Activated naive CD8-positive, alpha-beta T cell (primary cell): Measurements from ENCODE around the gene DAPK1.
"Not testable (repeated sequence)": the region's sequence is repeated elsewhere in the genome, so short reads cannot be mapped to it uniquely, and the experiment has no call there.

ENCODE experiments used
- H3K27ac Mint-ChIP-seq: one replicate; pipeline ENCODE4 v1.8.0; 2021; ENCODE audit warnings: mixed read lengths
- H3K27me3 Mint-ChIP-seq: one replicate; pipeline ENCODE4 v1.8.0; 2021; ENCODE audit warnings: mixed read lengths
- H3K36me3 Mint-ChIP-seq: one replicate; pipeline ENCODE4 v1.8.0; 2021; ENCODE audit warnings: mixed read lengths
- H3K4me1 Mint-ChIP-seq: one replicate; pipeline ENCODE4 v1.8.0; 2021; ENCODE audit warnings: low read depth, mixed read lengths
- H3K4me3 Mint-ChIP-seq: one replicate; pipeline ENCODE4 v1.8.0; 2021; ENCODE audit warnings: mild to moderate bottlenecking, mixed read lengths
- H3K9me3 Mint-ChIP-seq: one replicate; pipeline ENCODE4 v1.8.0; 2021; ENCODE audit warnings: low read depth, mixed read lengths

Gene DAPK1

DNA sequence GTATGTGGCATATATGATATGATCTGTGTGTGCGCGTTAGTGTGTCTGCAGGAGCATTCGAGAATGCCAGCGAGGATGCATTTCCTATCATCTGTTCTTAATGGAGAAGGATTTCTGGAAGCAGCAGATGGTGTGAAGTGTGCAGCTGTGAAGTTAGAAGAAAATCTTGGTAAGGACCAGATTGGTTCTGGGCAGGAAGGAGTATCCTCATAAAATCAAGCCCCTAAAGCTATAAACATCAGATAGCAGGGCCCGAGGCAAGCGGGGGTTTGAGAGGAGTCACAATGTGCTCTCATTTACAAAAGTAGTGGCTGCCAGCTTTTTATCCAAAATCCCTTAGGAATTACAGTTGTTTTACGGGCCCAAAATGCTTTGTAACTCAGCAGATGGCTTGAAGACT lies 40.0 kb downstream of the DAPK1 start:
- H3K4me1 Mint-ChIP-seq, result peaks cover 7% of the 10 kb centered on the region
- no peak overlapping the region for H3K27ac Mint-ChIP-seq
- no peaks in the 10 kb centered on the region for H3K36me3 Mint-ChIP-seq
- no peaks in the 10 kb centered on the region for H3K9me3 Mint-ChIP-seq
- H3K27me3 Mint-ChIP-seq, result no peaks in the 10 kb centered on the region
- no peak overlapping the region for H3K4me3 Mint-ChIP-seq

GRCh38 chr9:87540444-87541105 lies 42.9 kb downstream of the DAPK1 start:
- Mint-ChIP-seq H3K9me3 (no peaks in the 10 kb centered on the region), H3K27ac (no peak overlapping the region), H3K4me3 (no peak overlapping the region), H3K27me3 (no peaks in the 10 kb centered on the region), H3K4me1 (peaks cover 7% of the 10 kb centered on the region), H3K36me3 (no peaks in the 10 kb centered on the region)

DNA sequence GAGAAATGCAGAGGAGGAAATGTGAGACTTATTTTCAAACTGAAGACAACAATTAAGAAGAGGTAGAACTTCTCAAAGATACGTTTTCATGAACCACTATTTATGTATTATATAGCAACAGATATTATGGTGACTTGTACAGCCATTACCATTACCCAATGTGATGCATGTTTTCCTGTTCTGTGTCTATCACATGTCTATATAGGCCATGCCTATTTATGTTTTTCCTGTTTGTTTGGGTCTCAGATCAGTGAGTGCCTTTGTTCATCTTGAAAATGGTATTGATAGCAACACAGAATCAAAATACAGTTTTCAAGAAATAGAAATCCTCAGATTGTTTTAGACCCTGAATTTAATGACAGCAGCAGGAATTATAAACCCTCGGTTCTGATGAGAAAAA lies 44.0 kb downstream of the DAPK1 start:
- H3K27me3 Mint-ChIP-seq, result no peaks in the 10 kb centered on the region
- H3K36me3 Mint-ChIP-seq, result no peaks in the 10 kb centered on the region
- no peaks in the 10 kb centered on the region for H3K4me1 Mint-ChIP-seq
- no peak overlapping the region for H3K27ac Mint-ChIP-seq
- H3K9me3 Mint-ChIP-seq, result no peaks in the 10 kb centered on the region
- no peak overlapping the region for H3K4me3 Mint-ChIP-seq

DNA sequence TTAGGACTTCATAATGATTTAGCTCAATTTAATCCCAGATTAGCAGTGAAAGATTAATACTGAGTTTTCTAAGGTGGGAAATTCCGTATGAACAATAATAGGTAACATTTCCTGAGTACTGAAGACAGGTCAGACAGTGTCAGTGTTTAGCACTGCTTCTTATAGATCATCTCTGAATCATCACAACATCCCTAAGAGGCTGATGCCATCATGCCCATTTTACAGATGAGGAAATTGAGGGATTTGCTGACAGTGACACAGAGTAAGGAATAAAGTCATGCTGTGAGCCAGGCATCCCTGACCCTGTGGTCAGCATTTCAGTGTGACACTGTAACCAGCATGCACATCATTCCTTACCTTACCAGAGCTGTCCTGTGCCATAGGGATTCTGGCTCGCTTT lies 44.5 kb downstream of the DAPK1 start:
- no peaks in the 10 kb centered on the region for H3K9me3 Mint-ChIP-seq
- no peaks in the 10 kb centered on the region for H3K27me3 Mint-ChIP-seq
- H3K4me3 Mint-ChIP-seq, result no peak overlapping the region
- no peaks in the 10 kb centered on the region for H3K36me3 Mint-ChIP-seq
- H3K4me1 Mint-ChIP-seq, result no peaks in the 10 kb centered on the region
- no peak overlapping the region for H3K27ac Mint-ChIP-seq

DNA sequence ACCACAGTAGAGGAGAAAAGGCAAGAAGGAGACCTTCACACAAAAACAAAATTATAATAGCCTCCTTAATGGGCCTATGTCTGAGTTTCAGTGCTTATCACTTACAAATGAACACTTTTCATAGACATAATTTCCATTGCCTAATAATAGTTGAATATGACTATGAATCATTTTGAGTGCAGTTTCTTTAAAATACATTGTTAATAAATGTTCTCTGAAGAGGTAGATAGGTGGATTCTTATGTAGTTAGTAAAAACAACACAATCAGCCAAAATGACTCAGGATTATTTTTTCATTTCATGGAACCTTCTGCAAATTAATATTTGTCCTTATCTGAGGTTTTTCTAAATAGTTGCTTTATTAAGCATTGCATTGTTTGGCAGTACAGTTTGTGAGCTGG lies 45.6 kb downstream of the DAPK1 start:
- Mint-ChIP-seq H3K4me1 (no peaks in the 10 kb centered on the region), H3K27ac (no peak overlapping the region), H3K9me3 (no peaks in the 10 kb centered on the region), H3K27me3 (no peaks in the 10 kb centered on the region), H3K36me3 (no peaks in the 10 kb centered on the region), H3K4me3 (no peak overlapping the region)

GRCh38 chr9:87545858-87546257 lies 48.2 kb downstream of the DAPK1 start:
- no peaks in the 10 kb centered on the region for H3K9me3 Mint-ChIP-seq
- no peaks in the 10 kb centered on the region for H3K27me3 Mint-ChIP-seq
- H3K4me3 Mint-ChIP-seq, result no peak overlapping the region
- H3K36me3 Mint-ChIP-seq, result no peaks in the 10 kb centered on the region
- no peak overlapping the region for H3K27ac Mint-ChIP-seq
- no peaks in the 10 kb centered on the region for H3K4me1 Mint-ChIP-seq

DNA sequence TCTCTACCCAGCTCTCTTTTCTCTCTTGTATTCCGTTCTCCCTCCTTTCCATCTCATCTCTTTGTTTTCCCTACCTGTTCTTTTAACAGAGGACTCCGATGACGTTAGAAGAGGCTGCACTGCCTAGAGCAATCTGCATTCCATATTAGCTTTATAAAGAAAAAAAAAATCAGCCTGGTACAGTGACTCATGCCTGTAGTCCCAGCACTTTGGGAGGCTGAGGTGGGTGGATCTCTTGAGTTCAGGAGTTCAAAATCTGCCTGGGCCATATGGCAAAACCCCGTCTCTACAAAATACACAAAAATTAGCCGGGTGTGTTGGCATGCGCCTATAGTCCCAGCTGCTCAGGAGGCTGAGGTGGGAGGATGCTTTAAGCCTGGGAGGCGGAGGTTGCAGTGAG lies 49.0 kb downstream of the DAPK1 start:
- Mint-ChIP-seq H3K27ac (no peak overlapping the region), H3K4me3 (no peak overlapping the region), H3K27me3 (peaks cover 1% of the 10 kb centered on the region), H3K36me3 (no peaks in the 10 kb centered on the region), H3K4me1 (no peaks in the 10 kb centered on the region), H3K9me3 (no peaks in the 10 kb centered on the region)

DNA sequence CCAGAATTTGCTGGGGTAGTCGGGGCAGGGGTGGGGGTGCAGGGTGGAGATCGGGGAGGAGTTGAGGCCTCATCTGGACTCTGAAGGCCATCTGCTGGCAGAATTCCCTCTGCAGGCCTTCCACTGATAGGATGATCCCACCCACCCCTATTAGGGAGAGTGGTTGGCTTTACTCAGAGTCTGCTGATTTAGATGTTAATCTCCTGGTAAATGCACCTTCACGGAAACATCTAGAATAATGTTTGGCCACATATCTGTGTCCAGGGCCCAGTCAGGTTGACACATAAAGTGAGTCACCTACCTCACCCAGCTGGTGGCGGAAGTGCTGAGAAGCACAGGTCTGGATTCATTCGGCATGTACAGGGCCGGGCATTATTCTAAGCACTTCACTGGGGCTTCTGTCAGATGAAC lies 50.0 kb downstream of the DAPK1 start:
- no peaks in the 10 kb centered on the region for H3K9me3 Mint-ChIP-seq
- no peaks in the 10 kb centered on the region for H3K36me3 Mint-ChIP-seq
- H3K4me1 Mint-ChIP-seq, result no peaks in the 10 kb centered on the region
- H3K27me3 Mint-ChIP-seq, result peaks cover 1% of the 10 kb centered on the region
- no peak overlapping the region for H3K27ac Mint-ChIP-seq
- no peak overlapping the region for H3K4me3 Mint-ChIP-seq

DNA sequence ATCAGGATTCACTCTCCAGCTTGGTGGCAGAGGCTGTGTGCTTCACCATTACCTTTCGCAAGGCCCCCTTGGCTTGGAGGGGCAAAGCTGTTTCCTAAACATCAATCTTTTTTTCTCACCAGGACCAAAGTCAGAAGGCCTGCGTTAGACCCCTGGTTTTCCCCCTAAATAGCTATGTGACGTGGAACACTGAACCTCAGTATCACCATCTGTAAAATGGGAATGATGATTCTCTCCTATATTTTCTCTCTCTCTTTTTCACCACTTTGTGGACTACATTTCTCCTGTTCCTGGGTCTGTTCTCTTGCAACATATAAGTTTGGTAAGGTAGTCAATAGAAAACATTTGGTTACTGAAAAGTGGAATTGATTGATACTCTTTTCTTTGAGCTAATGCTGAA lies 50.5 kb downstream of the DAPK1 start:
- no peaks in the 10 kb centered on the region for H3K9me3 Mint-ChIP-seq
- no peaks in the 10 kb centered on the region for H3K4me1 Mint-ChIP-seq
- H3K27ac Mint-ChIP-seq, result no peak overlapping the region
- no peak overlapping the region for H3K4me3 Mint-ChIP-seq
- H3K27me3 Mint-ChIP-seq, result peaks cover 1% of the 10 kb centered on the region
- peaks cover 2% of the 10 kb centered on the region for H3K36me3 Mint-ChIP-seq

DNA sequence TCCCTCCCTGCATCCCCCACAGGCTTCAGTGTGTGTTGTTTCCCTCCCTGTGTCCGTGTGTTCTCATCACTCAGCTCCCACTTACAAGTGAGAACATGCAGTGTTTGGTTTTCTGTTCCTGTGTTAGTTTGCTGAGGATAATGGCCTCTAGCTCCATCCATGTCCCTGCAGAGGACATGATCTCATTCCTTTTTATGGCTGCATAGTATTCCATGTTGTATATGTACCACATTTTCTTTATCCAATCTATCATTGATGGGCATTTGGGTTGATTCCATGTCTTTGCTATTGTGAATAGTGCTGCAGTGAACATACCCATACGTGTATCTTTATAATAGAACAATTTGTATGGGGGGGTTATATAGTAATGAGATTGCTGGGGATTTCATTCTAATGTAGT lies 51.4 kb downstream of the DAPK1 start:
- H3K4me1 Mint-ChIP-seq, H3K36me3 Mint-ChIP-seq, H3K27me3 Mint-ChIP-seq, H3K9me3 Mint-ChIP-seq, H3K27ac Mint-ChIP-seq, H3K4me3 Mint-ChIP-seq: not testable (repeated sequence)

- Mint-ChIP-seq H3K27me3 (peaks cover 1% of the 10 kb centered on the region), H3K36me3 (peaks cover 2% of the 10 kb centered on the region), H3K4me3 (no peak overlapping the region), H3K9me3 (no peaks in the 10 kb centered on the region), H3K27ac (no peak overlapping the region), H3K4me1 (no peaks in the 10 kb centered on the region)
Measured at GRCh38 chr9:87549791-87550190, 52.1 kb downstream of the DAPK1 start.

- Mint-ChIP-seq H3K9me3 (no peaks in the 10 kb centered on the region), H3K27me3 (peaks cover 1% of the 10 kb centered on the region), H3K4me1 (no peaks in the 10 kb centered on the region), H3K36me3 (peaks cover 2% of the 10 kb centered on the region), H3K27ac (no peak overlapping the region), H3K4me3 (no peak overlapping the region)
Measured at GRCh38 chr9:87550253-87550954, 52.7 kb downstream of the DAPK1 start.

- Mint-ChIP-seq H3K9me3 (no peaks in the 10 kb centered on the region), H3K4me3 (no peak overlapping the region), H3K27ac (no peak overlapping the region), H3K27me3 (peaks cover 1% of the 10 kb centered on the region), H3K4me1 (no peaks in the 10 kb centered on the region), H3K36me3 (peaks cover 2% of the 10 kb centered on the region)
Measured at GRCh38 chr9:87551772-87552217, 54.1 kb downstream of the DAPK1 start.

- H3K4me3 Mint-ChIP-seq, result no peak overlapping the region
- no peaks in the 10 kb centered on the region for H3K9me3 Mint-ChIP-seq
- H3K27me3 Mint-ChIP-seq, result peaks cover 1% of the 10 kb centered on the region
- no peaks in the 10 kb centered on the region for H3K4me1 Mint-ChIP-seq
- H3K27ac Mint-ChIP-seq, result no peak overlapping the region
- H3K36me3 Mint-ChIP-seq, result peaks cover 2% of the 10 kb centered on the region
Measured at GRCh38 chr9:87554171-87554910, 56.7 kb downstream of the DAPK1 start.

- no peak overlapping the region for H3K4me3 Mint-ChIP-seq
Measured at GRCh38 chr9:87554976-87555375, 57.3 kb downstream of the DAPK1 start.

More at GRCh38 chr9:87554976-87555375, 57.3 kb downstream of the DAPK1 start:
- Mint-ChIP-seq H3K27ac (no peak overlapping the region), H3K4me1 (no peaks in the 10 kb centered on the region), H3K9me3 (no peaks in the 10 kb centered on the region), H3K36me3 (peaks cover 2% of the 10 kb centered on the region), H3K27me3 (peaks cover 1% of the 10 kb centered on the region)
